LHCN-M2 (cell line): Measurements from ENCODE around the gene MAMDC2. TPM values are rescaled to one million over a fixed set of nuclear protein-coding genes. Genes with fewer than 3 reads are reported as not detected.

Source experiments
- DNase-seq: peaks from one replicate; pipeline ENCODE4 v3.0.0-alpha.2; 2012; ENCODE audit warnings: low read depth
- polyA plus RNA-seq: library from polyadenylated mRNA; unstranded; fragments of >200 nt; gene quantifications from one replicate; pipeline ENCODE4 v1.2.1, GENCODE V29; 2012; ENCODE audit warnings: missing spikeins
- total RNA-seq: library from RNA; depleted of rRNA; stranded (reverse); fragments of >200 nt; gene quantifications from 2 replicates; pipeline ENCODE4 v1.2.3, GENCODE V29; 2014; rRNA removed

The MAMDC2 gene, protein sequence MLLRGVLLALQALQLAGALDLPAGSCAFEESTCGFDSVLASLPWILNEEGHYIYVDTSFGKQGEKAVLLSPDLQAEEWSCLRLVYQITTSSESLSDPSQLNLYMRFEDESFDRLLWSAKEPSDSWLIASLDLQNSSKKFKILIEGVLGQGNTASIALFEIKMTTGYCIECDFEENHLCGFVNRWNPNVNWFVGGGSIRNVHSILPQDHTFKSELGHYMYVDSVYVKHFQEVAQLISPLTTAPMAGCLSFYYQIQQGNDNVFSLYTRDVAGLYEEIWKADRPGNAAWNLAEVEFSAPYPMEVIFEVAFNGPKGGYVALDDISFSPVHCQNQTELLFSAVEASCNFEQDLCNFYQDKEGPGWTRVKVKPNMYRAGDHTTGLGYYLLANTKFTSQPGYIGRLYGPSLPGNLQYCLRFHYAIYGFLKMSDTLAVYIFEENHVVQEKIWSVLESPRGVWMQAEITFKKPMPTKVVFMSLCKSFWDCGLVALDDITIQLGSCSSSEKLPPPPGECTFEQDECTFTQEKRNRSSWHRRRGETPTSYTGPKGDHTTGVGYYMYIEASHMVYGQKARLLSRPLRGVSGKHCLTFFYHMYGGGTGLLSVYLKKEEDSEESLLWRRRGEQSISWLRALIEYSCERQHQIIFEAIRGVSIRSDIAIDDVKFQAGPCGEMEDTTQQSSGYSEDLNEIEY
- total RNA-seq: 42.1 and 53.2 TPM in 2 replicates
- 19.7 TPM for polyA plus RNA-seq

DNA sequence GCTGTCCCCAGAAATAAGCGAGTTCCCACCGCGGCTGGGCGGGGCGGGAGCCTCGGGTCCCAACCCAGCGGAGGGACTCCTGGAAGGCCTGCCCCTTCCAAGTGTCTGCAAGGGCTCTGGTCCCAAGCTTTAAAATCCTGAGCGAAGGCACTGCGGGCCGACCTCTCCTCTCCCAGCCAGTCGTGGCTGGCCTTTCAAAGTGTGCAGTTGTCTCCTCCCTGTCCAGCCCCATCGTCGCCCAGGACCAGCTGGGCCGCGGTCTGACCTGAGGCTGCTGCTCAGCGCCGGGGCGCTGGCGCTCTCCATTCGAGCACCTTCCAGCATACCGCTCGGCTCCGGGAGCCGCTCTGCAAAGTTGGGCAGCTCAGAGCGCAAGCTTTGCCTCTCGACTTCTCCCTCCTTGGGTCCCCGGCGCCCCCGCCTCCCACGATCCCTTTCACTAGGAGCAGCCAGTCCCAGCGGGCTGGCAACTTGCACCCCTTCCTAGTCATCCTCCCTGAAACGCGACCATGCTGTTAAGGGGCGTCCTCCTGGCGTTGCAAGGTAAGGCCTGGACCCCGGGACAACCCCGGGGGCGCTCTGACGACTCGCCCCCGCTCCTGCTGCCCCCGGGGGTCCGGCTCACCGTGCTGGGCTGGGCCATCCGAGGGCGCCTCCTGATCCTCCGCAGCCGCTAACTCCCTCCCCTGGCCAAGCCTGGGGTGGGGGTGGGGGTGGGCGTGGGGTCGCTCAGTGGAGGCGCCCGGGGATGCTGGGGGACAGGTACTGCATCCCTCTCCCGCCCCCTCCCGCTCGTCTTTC lies at the start of gene MAMDC2:
Gene MAMDC2 (plus strand): TSS at position 160 of the 801 bp plus-strand sequence. CDS start 350 bp downstream, at position 510.
- peak; percentile 81 for DNase-seq

DNA sequence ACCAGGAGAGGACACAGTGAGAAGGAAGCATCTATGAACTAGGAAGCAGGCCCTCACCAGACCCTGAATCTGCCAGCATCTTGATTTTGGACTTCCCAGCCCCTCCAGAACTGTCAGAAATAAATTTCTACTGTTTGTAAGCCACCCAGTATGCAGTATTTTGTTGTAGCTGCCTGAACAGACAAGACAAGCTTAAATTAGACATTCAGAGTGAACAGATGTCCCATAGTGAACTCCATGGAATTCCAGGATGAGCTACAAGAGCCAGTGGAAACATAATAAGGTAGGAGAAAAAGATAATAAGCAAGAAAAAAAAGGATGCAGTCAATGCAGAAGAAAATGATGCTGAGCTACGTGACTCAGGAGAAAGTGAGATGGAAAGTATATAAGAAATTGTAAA lies 47.8 kb upstream of the MAMDC2 start:
- DNase-seq: no peak

DNA sequence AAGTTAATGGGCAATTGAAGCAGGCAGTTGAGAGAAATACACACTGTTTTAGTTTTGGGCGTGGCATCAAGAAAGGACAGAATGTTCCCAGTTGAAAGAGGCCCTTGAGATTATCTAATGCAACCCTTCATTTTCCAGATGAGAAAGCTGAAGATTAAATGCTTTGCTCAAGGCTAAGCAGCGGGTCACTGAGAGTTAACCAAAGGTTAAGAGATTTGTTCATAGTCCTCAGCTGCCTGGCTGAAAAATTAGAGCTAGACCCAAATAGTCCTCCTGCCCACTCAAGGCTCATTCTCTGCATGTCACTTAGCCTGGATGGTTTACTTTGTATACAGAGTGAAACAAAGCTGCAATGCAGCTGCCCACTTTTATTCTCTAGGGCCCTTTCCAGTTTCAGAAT lies 46.7 kb upstream of the MAMDC2 start:
- DNase-seq: peak; percentile 97

DNA sequence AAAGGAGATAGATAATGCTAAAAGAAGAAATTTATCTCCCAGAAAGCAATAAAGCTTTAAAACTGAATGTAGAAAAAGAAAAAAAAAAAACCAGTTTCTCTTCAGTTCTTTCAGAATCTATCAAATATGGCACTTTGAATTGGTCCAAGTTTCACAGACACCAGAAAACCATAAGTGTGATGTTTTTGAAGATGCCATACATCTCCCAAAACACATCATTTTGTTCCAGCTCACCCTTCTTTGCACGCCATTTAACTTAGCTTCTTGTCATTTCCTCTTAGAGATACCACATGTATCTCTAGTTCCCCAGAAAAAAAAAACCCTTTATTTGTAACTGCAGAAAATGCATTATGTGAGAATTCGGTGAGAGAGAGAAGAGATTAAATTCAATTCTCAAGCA lies 46.1 kb upstream of the MAMDC2 start:
- no peak for DNase-seq

- DNase-seq: no peak
Observed at GRCh38 chr9:69999315-69999714, 44.3 kb upstream of the MAMDC2 start.

- no peak for DNase-seq
Observed at GRCh38 chr9:70000469-70000868, 43.2 kb upstream of the MAMDC2 start.

- DNase-seq: peak; percentile 66
Observed at GRCh38 chr9:70003901-70004714, 39.5 kb upstream of the MAMDC2 start.

GRCh38 chr9:70006306-70006705 lies 37.3 kb upstream of the MAMDC2 start:
- DNase-seq: no peak

DNA sequence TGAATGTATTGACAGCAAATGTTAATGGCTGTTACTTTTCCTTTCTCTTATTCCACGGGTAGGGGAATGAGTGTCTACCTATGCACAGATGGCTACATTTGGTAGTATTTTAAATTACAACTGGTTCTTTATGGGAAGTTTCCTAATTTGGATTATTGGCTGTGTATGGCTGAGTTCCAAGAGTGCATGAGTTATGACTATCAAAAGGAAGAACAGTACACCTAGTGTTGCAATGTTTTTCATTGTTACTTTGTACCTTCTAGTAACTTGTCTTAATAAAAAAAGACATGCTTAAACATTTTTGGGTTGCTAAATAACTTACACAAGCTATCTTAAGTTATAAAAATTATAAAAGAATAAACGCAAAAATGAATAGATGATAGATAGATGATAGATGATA lies 35.8 kb upstream of the MAMDC2 start:
- DNase-seq: no peak

DNA sequence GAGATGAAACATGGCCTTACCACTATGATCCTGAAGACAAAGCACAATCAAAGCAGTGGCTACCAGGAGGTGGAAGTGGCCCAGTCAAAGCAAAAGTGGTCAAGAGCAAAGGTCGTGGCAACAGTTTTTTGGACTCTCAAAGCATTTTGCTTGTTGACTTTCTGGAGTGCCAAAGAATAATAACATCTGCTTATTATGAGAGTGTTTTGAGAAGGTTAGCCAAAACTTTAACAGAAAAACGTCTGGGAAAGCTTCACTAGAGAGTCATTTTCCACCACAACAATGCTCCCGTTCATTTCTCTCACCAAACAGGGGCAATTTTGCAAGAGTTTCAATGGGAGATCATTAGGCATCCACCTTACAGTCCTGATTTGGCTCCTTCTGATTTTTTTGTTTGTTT lies 33.6 kb upstream of the MAMDC2 start:
- DNase-seq: no peak

- peak; percentile 48 for DNase-seq
Observed at GRCh38 chr9:70011366-70011765, 32.3 kb upstream of the MAMDC2 start.

GRCh38 chr9:70012569-70012968 lies 31.1 kb upstream of the MAMDC2 start:
- DNase-seq: peak; percentile 36

DNA sequence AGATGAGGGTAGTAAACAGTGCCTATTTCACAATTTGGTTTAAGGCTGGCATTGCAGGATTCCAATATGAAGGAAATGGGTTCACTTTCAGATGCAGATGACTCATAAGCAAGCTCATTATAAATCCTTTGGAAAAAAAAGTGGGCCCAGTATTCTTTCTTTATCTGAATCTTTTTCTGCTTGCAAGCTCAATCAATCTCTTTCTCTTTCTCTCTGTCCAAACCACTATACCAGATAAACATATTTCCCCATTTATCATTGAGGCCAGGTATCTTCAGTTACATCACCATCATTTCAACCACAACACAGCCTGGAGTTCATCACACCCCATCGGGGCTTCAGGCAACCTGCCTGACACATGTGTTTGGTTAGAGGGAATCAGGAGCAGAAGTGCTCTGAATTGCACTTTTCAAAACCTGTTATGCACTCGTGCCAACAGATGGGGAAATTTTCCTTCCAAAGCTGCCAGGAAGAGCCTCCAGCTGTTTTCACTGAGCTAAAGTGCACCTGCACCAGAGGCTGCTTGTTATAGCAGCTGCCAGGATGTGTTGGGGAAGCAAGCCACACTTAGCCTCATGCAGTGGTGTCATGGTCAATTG lies 30.0 kb upstream of the MAMDC2 start:
- DNase-seq: peak; percentile 73

DNA sequence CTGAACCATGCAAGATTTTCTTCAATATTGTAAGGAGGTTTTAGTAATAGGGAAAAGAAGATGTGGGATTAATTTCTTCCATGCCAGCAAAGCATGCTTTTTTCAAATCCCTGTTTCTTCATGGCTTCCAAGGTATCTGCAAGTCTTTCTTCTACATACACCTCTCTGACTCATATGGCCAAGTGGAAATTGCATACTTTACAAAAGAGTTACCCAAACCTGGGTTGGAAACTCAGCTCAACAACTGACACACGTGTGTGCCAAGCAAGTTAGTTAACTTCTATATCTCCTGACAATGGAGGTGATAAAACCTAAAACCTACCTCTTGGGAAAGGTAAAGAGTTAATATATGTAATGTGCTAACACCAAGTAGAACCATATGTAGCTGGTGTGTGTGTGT lies 28.5 kb upstream of the MAMDC2 start:
- no peak for DNase-seq

DNA sequence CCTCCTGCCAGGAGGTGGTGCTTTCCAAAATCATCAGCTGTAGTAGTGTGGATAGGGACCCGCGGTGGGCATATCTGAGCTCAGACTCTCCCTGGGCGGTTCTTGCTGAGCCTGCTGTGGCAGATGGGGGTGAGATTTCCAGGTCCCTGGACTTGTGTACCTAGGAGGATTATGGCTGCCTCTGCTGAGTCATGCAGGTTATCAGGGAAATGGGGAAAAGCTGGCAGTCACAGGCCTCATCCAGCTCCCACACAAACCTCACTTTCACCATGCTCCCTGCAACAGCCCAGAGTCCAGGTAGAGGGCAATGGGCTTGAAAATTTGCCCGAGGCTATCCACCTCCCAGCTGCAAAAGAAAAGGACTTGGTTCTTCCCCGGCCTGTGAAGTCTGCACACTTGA lies 23.4 kb upstream of the MAMDC2 start:
- DNase-seq: no peak

DNA sequence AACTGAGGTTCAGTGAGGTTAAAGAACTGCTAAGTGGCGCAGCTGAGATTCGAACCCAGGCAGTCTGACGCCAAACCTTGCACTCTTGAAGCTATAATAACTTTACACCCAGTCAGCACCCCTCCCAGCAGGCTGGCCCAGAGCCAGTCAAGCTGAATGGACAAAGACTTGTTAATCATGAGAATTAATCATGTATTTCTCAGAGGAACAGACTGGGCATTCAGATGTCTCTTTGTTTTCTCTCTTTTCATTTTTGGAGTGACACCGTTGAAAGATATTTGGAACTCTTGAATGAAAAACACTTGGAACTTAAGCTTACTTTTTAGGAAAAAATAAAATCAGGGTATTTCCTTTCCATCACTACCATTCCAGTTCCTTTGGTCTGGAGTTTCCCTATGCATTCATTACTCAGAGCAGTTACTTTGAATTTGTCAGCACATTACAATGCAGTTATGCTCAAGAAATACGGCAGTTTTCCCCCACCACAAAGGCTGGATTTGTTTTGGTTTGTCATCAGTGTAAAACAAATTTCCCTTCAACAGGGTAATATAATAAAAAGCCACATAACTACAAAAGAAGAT lies 22.6 kb upstream of the MAMDC2 start:
- DNase-seq: peak; percentile 92

DNA sequence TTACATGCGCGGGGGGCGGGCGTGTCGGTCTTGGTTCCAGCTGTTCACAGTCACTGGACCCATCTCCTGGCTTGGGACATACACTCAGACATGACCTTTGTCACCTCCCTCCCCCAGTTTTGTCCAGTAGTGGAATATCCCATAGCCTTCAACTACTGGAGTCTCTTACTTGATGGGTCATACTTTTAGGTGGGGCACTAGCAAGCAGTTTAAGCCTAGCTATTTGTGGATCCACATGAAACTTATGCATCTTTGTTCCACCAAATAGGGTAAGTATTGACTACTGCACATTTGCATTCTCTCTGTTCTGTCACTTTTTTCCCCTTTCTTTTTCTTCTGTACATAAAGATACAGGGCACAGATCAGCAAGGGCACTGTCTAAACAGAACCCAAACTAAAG lies 15.4 kb upstream of the MAMDC2 start:
- DNase-seq: no peak

- peak; percentile 66 for DNase-seq
Observed at GRCh38 chr9:70030156-70030555, 13.5 kb upstream of the MAMDC2 start.

GRCh38 chr9:70031141-70031545 lies 12.5 kb upstream of the MAMDC2 start:
- DNase-seq: peak; percentile 93

DNA sequence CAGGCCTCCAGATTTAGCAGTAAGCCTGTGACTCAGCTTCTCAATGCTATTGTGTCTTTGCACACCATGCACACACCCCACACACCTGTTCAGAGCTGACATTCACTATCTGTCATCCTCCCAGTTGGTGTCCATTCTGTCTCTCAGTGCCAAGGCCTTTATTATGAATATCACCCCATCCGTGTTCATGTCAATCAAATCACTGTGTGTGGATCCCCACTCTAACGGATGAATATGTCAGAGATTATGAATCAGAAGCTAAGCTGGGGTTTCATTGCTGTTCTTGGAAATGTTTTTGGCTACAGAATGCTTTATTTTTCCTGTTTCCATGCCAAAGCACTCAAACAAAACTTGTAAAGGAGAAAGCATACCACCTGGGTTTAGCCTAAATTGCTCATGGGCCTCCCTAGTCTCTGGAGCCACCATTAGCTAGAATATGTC lies 9.4 kb upstream of the MAMDC2 start:
- peak; percentile 96 for DNase-seq
